HEK293 (cell line): Measurements from ENCODE around the gene DNAH8.

Source experiments
- CTCF ChIA-PET: fragments of 350-600 bp; formaldehyde crosslinking; extraction: SDS; loops from one replicate; lab custom pipeline; 2021; ENCODE audit warnings: antibody characterized with exemption; lab: Yijun Ruan, JAX
- POLR2A ChIA-PET: fragments of 300-600 bp; formaldehyde crosslinking; extraction: SDS; loops from one replicate; lab custom pipeline; 2020; ENCODE audit warnings: antibody characterized with exemption, inconsistent platforms; lab: Yijun Ruan, JAX
- H3K27ac ChIP-seq: fragments of 200-500 bp; sonication (Bioruptor generic); 2 replicates; pipeline ENCODE4 v1.5.1; 2014; ENCODE audit warnings: low read depth, low read length, control low read depth, inconsistent platforms; ENCODE audit errors: extremely low read depth
- H3K36me3 ChIP-seq, 2 experiments: fragments of 200-500 bp in 1 of 2; sonication (Bioruptor generic) in 1 of 2; 1 replicate in 1 of 2; 2 replicates in 1 of 2; pipeline ENCODE4 v1.5.1; 2014 to 2017; ENCODE audit warnings: inconsistent platforms in 2 of 2, low read length in 2 of 2; ENCODE audit not compliant: control insufficient read depth in 2 of 2, insufficient read depth in 1 of 2
- H3K4me1 ChIP-seq: fragments of 200-500 bp; sonication (Bioruptor generic); 2 replicates; pipeline ENCODE4 v1.5.1; 2014; ENCODE audit warnings: mild to moderate bottlenecking, low read length, inconsistent platforms; ENCODE audit not compliant: control insufficient read depth, insufficient read depth
- H3K4me3 ChIP-seq: 2 replicates; pipeline ENCODE4 v1.5.1; 2011; ENCODE audit warnings: low read depth, mild to moderate bottlenecking, control low read depth, low read length, moderate library complexity
- H3K9me3 ChIP-seq: fragments of 200-500 bp; sonication (Bioruptor generic); 2 replicates; pipeline ENCODE4 v1.5.1; 2014; ENCODE audit warnings: low read depth, low read length, inconsistent platforms; ENCODE audit not compliant: control insufficient read depth, insufficient read depth
- EGR2 ChIP-seq: fragments of 450-650 bp; formaldehyde crosslinking; IDR thresholded peaks from 2 replicates; pipeline ENCODE4 v1.5.1; 2016; ENCODE audit warnings: low read depth, missing biosample characterization, missing genetic modification characterization
- GFI1B ChIP-seq: fragments of 450-650 bp; formaldehyde crosslinking; IDR thresholded peaks from 2 replicates; pipeline ENCODE4 v1.5.1; 2016; ENCODE audit warnings: missing biosample characterization, missing genetic modification characterization
- KLF1 ChIP-seq: fragments of 450-650 bp; formaldehyde crosslinking; IDR thresholded peaks from 2 replicates; pipeline ENCODE4 v1.5.1; 2016; ENCODE audit warnings: missing biosample characterization, missing genetic modification characterization
- KLF7 ChIP-seq: fragments of 450-650 bp; formaldehyde crosslinking; IDR thresholded peaks from 2 replicates; pipeline ENCODE4 v1.5.1; 2016; ENCODE audit warnings: missing biosample characterization, missing genetic modification characterization, borderline replicate concordance
- TCF7L2 ChIP-seq: IDR thresholded peaks from 2 replicates; pipeline ENCODE4 v1.6.1; 2011; ENCODE audit warnings: low read depth, mild to moderate bottlenecking, inconsistent platforms, low read length, moderate library complexity, borderline replicate concordance
- ZBTB20 ChIP-seq: fragments of 450-650 bp; formaldehyde crosslinking; IDR thresholded peaks from 2 replicates; pipeline ENCODE4 v1.5.1; 2016; ENCODE audit warnings: missing biosample characterization, missing genetic modification characterization
- ZBTB21 ChIP-seq: fragments of 450-650 bp; formaldehyde crosslinking; IDR thresholded peaks from 2 replicates; pipeline ENCODE4 v1.5.1; 2017; ENCODE audit warnings: missing biosample characterization, missing genetic modification characterization
- ZFP37 ChIP-seq: fragments of 450-650 bp; formaldehyde crosslinking; IDR thresholded peaks from 2 replicates; pipeline ENCODE4 v1.5.1; 2016; ENCODE audit warnings: missing biosample characterization, missing genetic modification characterization
- ZFP69B ChIP-seq: fragments of 450-650 bp; formaldehyde crosslinking; IDR thresholded peaks from 2 replicates; pipeline ENCODE4 v1.5.1; 2016; ENCODE audit warnings: missing biosample characterization, missing genetic modification characterization
- ZIC2 ChIP-seq: fragments of 450-650 bp; formaldehyde crosslinking; IDR thresholded peaks from 2 replicates; pipeline ENCODE4 v1.5.1; 2016; ENCODE audit warnings: missing biosample characterization, missing genetic modification characterization
- ZNF114 ChIP-seq: fragments of 450-650 bp; formaldehyde crosslinking; IDR thresholded peaks from 2 replicates; pipeline ENCODE4 v1.5.0; 2017; ENCODE audit warnings: missing biosample characterization, missing genetic modification characterization
- ZNF202 ChIP-seq: fragments of 450-650 bp; formaldehyde crosslinking; IDR thresholded peaks from 2 replicates; pipeline ENCODE4 v1.5.1; 2016; ENCODE audit warnings: missing biosample characterization, missing genetic modification characterization, borderline replicate concordance
- ZNF248 ChIP-seq: fragments of 450-650 bp; formaldehyde crosslinking; IDR thresholded peaks from 2 replicates; pipeline ENCODE4 v1.5.1; 2017; ENCODE audit warnings: missing biosample characterization, missing genetic modification characterization
- ZNF354C ChIP-seq: fragments of 450-650 bp; formaldehyde crosslinking; IDR thresholded peaks from 2 replicates; pipeline ENCODE4 v1.5.1; 2016; ENCODE audit warnings: missing biosample characterization, missing genetic modification characterization, low read depth, borderline replicate concordance
- ZNF391 ChIP-seq: fragments of 450-650 bp; formaldehyde crosslinking; IDR thresholded peaks from 2 replicates; pipeline ENCODE4 v1.5.1; 2016; ENCODE audit warnings: low read depth, missing biosample characterization, missing genetic modification characterization, borderline replicate concordance
- ZNF426 ChIP-seq: fragments of 450-650 bp; formaldehyde crosslinking; IDR thresholded peaks from 2 replicates; pipeline ENCODE4 v1.5.1; 2017; ENCODE audit warnings: missing biosample characterization, missing genetic modification characterization, mild to moderate bottlenecking, inconsistent platforms, moderate library complexity
- ZNF473 ChIP-seq: fragments of 450-650 bp; formaldehyde crosslinking; IDR thresholded peaks from 2 replicates; pipeline ENCODE4 v1.5.1; 2017; ENCODE audit warnings: missing biosample characterization, missing genetic modification characterization
- ZNF610 ChIP-seq: fragments of 450-650 bp; formaldehyde crosslinking; IDR thresholded peaks from 2 replicates; pipeline ENCODE4 v1.5.1; 2016; ENCODE audit warnings: missing biosample characterization, missing genetic modification characterization, borderline replicate concordance
- ZNF660 ChIP-seq: fragments of 450-650 bp; IDR thresholded peaks from 2 replicates; pipeline ENCODE4 v1.5.1; 2018; ENCODE audit warnings: missing biosample characterization, mild to moderate bottlenecking, missing genetic modification characterization
- ZNF677 ChIP-seq: fragments of 450-650 bp; IDR thresholded peaks from 2 replicates; pipeline ENCODE4 v1.5.0; 2018; ENCODE audit warnings: missing biosample characterization, mild to moderate bottlenecking, missing genetic modification characterization, moderate library complexity
- ZNF701 ChIP-seq: fragments of 450-650 bp; formaldehyde crosslinking; IDR thresholded peaks from 2 replicates; pipeline ENCODE4 v1.5.1; 2016; ENCODE audit warnings: missing biosample characterization, missing genetic modification characterization
- ZNF837 ChIP-seq: fragments of 450-650 bp; formaldehyde crosslinking; IDR thresholded peaks from 2 replicates; pipeline ENCODE4 v1.5.1; 2016; ENCODE audit warnings: missing biosample characterization, missing genetic modification characterization
- ZSCAN23 ChIP-seq: fragments of 450-650 bp; formaldehyde crosslinking; IDR thresholded peaks from 2 replicates; pipeline ENCODE4 v1.5.1; 2016; ENCODE audit warnings: missing biosample characterization, missing genetic modification characterization
- TF ChIP-seq, protein P1 (sequence below): fragments of 450-650 bp; formaldehyde crosslinking; IDR thresholded peaks from 2 replicates; pipeline ENCODE4 v1.5.1; 2016; ENCODE audit warnings: missing biosample characterization, missing genetic modification characterization, borderline replicate concordance
- TF ChIP-seq, protein P2 (sequence below): fragments of 450-650 bp; IDR thresholded peaks from 2 replicates; pipeline ENCODE4 v1.5.1; 2018; ENCODE audit warnings: missing biosample characterization, mild to moderate bottlenecking, missing genetic modification characterization
- TF ChIP-seq, protein P3 (sequence below): fragments of 450-650 bp; formaldehyde crosslinking; IDR thresholded peaks from 2 replicates; pipeline ENCODE4 v1.5.1; 2017; ENCODE audit warnings: missing biosample characterization, missing genetic modification characterization

The DNAH8 gene

DNA sequence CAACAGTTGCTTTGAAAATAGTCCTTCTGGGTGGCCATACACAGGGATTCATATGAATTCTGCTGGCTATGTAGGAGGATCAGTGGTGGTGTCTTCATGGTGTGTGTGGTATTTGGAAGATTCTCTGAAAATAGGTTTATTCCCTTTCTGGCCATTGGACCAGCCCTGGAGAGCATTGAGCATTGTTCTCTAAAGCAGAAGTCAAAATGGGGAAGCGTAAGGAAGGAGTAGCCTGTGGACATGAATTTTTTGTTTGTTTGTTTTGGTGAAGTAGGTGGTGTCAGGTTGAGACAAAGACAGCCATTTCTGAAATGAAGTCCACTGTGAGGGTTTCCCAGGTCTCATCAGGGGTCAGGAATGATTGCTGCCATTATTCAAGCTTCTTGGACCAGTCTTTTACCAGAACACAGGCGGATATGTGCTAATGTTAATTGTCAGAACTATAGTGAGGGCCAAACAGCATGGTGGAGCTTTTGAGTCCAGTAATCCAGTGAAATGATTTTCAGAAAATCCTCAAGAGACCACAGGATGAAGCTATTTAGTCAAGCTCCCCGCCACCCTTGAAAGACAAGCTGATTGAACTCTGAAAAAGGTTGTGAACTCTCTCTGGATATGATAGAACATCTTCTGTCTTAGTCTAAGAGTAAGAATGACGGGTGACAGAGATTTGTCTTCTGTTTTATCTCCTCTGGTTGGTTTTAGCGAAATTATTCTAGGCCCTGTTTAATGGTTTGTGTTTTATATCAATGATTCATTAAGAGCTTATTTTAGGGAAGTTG lies 60.0 kb downstream of the DNAH8 start:
- Histone ChIP-seq H3K27ac (no peak overlapping the region), H3K36me3 (no peaks in the 10 kb centered on the region), H3K4me3 (no peak overlapping the region), H3K9me3 (no peaks in the 10 kb centered on the region), H3K4me1 (no peaks in the 10 kb centered on the region)
- ChIA-PET CTCF (interaction anchor here (0.6 to 1.1 kb wide), 4 partner anchors 13 to 535 kb away, joined by 3 to 5 read pairs (median 3); no protein-coding TSS in a partner anchor), POLR2A (interaction anchor here (1.1 kb wide), 1 partner anchor 72 kb away, joined by 4 read pairs; the partner anchor contains the start of gene GLO1)
- no peak for TF ChIP-seq ZNF114
- TF ChIP-seq, protein P1, sequence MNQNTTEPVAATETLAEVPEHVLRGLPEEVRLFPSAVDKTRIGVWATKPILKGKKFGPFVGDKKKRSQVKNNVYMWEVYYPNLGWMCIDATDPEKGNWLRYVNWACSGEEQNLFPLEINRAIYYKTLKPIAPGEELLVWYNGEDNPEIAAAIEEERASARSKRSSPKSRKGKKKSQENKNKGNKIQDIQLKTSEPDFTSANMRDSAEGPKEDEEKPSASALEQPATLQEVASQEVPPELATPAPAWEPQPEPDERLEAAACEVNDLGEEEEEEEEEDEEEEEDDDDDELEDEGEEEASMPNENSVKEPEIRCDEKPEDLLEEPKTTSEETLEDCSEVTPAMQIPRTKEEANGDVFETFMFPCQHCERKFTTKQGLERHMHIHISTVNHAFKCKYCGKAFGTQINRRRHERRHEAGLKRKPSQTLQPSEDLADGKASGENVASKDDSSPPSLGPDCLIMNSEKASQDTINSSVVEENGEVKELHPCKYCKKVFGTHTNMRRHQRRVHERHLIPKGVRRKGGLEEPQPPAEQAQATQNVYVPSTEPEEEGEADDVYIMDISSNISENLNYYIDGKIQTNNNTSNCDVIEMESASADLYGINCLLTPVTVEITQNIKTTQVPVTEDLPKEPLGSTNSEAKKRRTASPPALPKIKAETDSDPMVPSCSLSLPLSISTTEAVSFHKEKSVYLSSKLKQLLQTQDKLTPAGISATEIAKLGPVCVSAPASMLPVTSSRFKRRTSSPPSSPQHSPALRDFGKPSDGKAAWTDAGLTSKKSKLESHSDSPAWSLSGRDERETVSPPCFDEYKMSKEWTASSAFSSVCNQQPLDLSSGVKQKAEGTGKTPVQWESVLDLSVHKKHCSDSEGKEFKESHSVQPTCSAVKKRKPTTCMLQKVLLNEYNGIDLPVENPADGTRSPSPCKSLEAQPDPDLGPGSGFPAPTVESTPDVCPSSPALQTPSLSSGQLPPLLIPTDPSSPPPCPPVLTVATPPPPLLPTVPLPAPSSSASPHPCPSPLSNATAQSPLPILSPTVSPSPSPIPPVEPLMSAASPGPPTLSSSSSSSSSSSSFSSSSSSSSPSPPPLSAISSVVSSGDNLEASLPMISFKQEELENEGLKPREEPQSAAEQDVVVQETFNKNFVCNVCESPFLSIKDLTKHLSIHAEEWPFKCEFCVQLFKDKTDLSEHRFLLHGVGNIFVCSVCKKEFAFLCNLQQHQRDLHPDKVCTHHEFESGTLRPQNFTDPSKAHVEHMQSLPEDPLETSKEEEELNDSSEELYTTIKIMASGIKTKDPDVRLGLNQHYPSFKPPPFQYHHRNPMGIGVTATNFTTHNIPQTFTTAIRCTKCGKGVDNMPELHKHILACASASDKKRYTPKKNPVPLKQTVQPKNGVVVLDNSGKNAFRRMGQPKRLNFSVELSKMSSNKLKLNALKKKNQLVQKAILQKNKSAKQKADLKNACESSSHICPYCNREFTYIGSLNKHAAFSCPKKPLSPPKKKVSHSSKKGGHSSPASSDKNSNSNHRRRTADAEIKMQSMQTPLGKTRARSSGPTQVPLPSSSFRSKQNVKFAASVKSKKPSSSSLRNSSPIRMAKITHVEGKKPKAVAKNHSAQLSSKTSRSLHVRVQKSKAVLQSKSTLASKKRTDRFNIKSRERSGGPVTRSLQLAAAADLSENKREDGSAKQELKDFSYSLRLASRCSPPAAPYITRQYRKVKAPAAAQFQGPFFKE (tag by site-specific recombination), result no peak
- TF ChIP-seq KLF7, result no peak
- TF ChIP-seq KLF1 (tag by site-specific recombination), result no peak
- no peak for TF ChIP-seq ZBTB21 (tag by site-specific recombination)
- TF ChIP-seq TCF7L2, result no peak
- no peak for TF ChIP-seq ZNF354C (tag by site-specific recombination)
- TF ChIP-seq ZNF701 (tag by site-specific recombination), result no peak
- no peak for TF ChIP-seq ZNF677 (tag by site-specific recombination)
- no peak for TF ChIP-seq ZNF660 (tag by site-specific recombination)
- no peak for TF ChIP-seq ZNF473 (tag by site-specific recombination)
- TF ChIP-seq ZFP69B, result no peak
- TF ChIP-seq ZNF610 (tag by site-specific recombination), result no peak
- TF ChIP-seq, protein P2, sequence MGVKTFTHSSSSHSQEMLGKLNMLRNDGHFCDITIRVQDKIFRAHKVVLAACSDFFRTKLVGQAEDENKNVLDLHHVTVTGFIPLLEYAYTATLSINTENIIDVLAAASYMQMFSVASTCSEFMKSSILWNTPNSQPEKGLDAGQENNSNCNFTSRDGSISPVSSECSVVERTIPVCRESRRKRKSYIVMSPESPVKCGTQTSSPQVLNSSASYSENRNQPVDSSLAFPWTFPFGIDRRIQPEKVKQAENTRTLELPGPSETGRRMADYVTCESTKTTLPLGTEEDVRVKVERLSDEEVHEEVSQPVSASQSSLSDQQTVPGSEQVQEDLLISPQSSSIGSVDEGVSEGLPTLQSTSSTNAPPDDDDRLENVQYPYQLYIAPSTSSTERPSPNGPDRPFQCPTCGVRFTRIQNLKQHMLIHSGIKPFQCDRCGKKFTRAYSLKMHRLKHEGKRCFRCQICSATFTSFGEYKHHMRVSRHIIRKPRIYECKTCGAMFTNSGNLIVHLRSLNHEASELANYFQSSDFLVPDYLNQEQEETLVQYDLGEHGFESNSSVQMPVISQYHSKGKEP (tag by site-specific recombination), result no peak
- TF ChIP-seq ZNF426, result no peak

DNA sequence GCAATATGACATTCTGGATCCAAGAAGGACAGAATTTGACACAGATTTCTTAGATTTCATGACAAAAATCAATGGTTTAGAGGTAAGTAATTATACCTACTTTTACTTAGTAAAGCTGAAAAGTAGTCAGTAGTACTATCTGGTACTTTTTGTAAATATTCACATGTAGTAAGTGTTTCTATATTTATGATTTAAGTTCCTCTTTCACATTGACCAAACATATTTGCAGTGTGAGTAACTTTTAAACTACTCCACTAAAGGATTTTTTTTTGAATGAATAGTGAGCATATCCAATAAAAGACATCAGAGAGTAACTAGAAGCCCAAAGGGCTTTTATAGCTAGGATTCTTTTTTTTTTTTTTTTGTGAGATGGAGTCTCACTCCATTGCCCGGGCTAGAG lies 60.8 kb downstream of the DNAH8 start:
- no peaks in the 10 kb centered on the region for H3K9me3 ChIP-seq
- TF ChIP-seq ZSCAN23 (tag by site-specific recombination), result no peak
- no peak for TF ChIP-seq ZNF202 (tag by site-specific recombination)
- TF ChIP-seq ZFP37 (tag by site-specific recombination), result no peak
- TF ChIP-seq ZNF837 (tag by site-specific recombination), result no peak
- TF ChIP-seq ZNF248, result no peak
- no peak for TF ChIP-seq ZNF391 (tag by site-specific recombination)
- no peak for TF ChIP-seq ZIC2
- TF ChIP-seq GFI1B, result no peak
- no peak for TF ChIP-seq ZBTB20 (tag by site-specific recombination)
- TF ChIP-seq ZBTB21 (tag by site-specific recombination), result no peak
- TF ChIP-seq, protein P3, sequence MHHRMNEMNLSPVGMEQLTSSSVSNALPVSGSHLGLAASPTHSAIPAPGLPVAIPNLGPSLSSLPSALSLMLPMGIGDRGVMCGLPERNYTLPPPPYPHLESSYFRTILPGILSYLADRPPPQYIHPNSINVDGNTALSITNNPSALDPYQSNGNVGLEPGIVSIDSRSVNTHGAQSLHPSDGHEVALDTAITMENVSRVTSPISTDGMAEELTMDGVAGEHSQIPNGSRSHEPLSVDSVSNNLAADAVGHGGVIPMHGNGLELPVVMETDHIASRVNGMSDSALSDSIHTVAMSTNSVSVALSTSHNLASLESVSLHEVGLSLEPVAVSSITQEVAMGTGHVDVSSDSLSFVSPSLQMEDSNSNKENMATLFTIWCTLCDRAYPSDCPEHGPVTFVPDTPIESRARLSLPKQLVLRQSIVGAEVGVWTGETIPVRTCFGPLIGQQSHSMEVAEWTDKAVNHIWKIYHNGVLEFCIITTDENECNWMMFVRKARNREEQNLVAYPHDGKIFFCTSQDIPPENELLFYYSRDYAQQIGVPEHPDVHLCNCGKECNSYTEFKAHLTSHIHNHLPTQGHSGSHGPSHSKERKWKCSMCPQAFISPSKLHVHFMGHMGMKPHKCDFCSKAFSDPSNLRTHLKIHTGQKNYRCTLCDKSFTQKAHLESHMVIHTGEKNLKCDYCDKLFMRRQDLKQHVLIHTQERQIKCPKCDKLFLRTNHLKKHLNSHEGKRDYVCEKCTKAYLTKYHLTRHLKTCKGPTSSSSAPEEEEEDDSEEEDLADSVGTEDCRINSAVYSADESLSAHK (tag by site-specific recombination), result no peak
- TF ChIP-seq EGR2 (tag by site-specific recombination), result no peak
- no peak overlapping the region for H3K27ac ChIP-seq
- no peaks in the 10 kb centered on the region for H3K36me3 ChIP-seq
- H3K4me3 ChIP-seq, result no peak overlapping the region
- H3K4me1 ChIP-seq, result no peaks in the 10 kb centered on the region
- ChIA-PET POLR2A (interaction anchor here (1.1 kb wide), 1 partner anchor 73 kb away, joined by 4 read pairs; the partner anchor contains the start of gene GLO1), CTCF (interaction anchor here (0.6 to 1.1 kb wide), 5 partner anchors 13 to 1293 kb away, joined by 3 to 5 read pairs (median 3); no protein-coding TSS in a partner anchor)
